Activated CD4-positive, alpha-beta T cell treated with anti-CD3 and anti-CD28 coated beads for 24 hours (primary cell): Measurements from ENCODE around the gene ANO1.

Experiments
- DNase-seq, 2 donors: peaks; one replicate each; pipeline ENCODE4 v3.0.0-alpha.2; 2020; ENCODE audit warnings: low read depth in 2 of 2

Gene ANO1

DNA sequence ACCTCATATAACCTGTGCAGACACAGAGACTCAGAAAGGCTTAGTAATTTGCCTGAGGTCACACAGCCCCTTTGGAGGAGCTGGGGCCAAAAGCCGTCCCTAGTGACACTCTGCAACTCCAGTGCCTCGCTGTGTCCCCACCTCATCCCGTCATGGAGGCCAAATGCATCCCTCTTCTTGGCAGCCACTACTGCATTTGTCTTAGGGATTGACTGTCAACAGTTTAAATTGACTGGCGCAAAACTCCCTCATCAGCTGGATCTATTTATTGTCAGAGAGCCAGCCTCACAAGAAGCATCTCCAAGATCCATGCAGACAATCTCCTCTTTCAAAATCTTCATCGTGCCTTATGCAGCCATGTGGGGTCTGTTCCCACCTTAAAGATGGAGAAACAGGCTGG lies 35.7 kb downstream of the ANO1 start:
- DNase-seq = no peak

DNA sequence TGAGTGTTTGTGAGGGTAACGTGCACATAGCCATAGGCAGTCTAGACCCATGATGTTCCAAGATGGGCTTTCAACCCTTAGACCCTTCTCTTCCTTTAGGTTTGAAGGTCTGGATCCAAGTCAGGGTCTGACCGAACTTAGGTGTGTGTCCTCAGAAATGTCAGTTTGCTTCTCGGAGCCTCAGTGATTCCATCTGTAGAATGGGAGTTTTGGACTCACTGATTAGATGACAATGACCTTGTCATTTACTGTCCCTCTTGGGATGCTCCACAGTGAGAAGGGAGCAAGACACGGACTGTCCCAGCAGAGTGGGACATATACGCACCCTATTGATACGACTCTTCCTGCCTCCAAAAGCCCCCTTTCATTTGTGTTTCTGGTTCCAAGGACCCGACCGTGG lies 37.7 kb downstream of the ANO1 start:
- DNase-seq = no peak

DNA sequence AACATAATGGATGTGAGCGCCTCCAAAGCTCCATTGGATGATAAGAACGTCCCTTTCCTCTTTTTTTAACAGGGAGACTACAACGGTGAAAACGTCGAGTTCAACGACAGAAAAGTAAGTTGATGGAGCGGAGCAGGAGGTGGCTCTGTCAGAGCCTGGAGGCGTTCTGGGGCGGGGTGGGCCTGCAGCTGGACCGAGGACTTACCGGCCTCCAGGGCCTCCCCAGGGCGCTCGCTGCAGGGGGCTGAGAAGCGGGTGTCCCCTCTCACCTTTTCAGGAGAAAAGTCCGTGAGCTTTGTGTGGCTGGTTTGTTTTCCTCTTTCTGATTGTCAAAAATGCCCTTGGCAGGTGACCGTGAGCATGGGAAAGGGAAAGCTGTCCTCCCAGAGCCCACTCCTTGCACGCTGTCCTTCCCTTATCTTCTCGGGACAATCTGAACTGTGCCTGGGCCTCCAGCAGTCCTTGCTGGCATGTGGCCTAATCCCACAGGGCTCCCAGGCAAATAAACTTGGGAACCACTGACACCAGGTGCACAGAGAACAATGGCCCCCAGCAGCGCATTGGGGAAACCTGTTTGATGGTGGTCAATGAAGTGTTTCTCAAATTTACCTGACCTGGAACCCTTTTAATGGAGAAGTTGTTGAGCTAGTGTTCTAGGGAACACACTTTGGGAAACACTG lies 38.4 kb downstream of the ANO1 start:
- no peak for DNase-seq

DNA sequence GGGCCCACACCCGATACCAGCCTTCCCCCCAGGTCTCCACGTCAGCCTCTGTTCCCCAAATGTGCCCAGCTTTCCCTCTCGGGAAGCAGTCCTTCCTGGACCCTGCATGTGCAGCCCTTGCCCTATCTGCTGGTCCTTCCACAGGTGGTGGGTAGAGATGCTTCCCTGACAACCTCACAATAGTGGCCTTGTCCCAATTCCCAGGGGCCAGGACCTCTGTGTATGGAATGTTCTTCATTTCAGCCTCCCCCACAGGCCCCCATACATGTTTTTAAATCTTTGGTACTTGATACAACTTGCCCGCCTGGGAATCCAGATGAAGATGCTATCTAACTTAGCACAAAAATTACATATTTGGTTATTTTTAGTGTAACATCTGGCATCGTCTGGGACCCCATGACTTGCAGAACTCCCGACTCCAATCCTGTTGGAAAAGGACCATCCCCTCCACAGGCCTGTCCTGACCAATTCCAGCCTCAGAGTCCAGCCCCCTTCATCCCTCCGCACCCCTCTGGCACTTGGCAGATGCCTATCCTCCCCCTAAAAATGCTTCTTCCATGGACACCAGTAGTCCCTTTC lies 39.5 kb downstream of the ANO1 start:
- no peak for DNase-seq

DNA sequence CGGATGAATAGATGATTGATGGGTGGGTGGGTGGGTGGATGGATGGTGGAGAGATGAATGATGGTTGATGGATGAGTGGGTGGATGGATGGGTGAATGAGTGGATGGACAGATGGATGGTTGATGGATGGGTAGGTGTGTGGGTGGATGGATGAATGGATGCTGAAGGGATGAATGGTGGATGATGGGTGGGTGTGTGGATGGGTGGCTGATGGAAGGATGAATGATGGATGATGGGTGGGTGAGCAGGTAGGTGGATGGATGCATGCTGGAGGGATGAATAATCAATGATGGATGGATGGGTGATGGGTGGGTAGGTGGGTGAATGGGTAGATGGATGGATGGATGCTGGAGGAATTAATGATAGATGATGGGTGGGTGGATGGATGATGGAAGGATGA lies 40.5 kb downstream of the ANO1 start:
- no peak for DNase-seq

DNA sequence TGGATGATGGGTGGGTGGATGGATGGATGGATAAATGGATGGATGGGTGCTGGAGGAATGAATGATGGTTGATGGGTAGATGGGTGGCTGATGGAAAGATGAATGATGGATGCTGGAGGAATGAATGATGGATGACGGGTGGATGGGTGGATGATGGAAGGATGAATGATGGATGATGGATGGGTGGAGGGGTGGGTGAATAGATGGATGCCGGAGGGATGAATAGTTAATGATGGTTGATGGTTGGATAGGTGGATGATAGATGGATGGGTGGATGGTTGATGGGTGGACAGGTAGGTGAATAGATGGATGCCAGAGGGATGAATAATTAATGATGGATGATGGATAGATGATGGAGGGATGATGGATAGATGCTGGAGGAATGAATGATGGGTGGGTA lies 41.4 kb downstream of the ANO1 start:
- no peak for DNase-seq

DNA sequence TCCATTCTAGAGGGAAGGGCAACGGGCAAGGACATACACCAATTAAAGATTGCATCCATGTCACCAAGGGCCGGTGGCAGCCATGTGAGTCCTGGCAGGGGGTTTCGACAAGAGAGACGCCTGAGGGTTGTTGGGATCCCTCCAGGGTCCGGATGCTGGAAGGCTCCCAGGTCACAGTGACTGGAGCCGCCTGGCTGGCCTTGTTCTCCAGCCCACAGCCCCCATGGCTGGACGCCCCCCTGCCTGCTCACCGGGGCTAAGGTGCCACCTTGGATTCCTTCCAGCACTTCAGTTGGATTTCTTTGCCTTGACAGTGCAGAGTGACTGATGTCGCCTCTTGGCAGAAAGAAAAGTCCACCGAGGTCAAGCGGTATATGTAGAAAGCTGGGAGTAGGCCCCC lies 42.6 kb downstream of the ANO1 start:
- DNase-seq = no peak

DNA sequence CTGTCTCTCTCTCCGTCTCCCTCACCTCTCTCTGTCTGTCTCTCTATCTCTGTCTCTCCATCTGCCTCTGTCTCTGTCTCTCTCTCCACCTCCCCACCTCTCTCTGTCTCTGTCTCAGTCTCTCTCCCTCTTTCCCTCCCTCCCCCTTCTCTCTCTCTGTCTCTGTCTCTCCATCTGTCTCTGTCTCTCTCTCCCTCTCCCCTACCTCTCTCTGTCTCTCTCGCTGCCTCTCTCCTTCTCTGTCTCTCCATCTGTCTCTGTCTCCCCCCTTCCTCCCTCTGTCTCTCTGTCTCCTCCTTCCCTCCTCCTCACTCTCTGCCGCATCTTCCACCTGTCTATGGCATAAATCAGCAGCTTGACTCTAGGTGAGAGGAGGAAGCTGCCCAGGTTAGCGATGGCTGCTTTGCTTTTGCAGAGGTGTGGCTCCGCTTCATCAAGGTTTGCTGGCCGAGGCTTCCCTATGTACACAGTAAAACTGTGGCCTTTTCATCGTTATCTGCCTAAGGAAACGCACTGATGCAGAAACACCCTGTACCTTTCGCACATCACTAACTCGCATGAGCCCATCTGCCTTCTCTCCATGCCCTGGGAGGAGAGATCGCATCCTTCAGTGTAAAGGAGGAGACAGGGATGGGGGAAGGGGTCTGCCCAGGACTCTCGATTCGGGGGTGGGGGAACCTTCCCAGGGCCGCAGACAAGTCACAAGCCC lies 44.5 kb downstream of the ANO1 start:
- no peak for DNase-seq

DNA sequence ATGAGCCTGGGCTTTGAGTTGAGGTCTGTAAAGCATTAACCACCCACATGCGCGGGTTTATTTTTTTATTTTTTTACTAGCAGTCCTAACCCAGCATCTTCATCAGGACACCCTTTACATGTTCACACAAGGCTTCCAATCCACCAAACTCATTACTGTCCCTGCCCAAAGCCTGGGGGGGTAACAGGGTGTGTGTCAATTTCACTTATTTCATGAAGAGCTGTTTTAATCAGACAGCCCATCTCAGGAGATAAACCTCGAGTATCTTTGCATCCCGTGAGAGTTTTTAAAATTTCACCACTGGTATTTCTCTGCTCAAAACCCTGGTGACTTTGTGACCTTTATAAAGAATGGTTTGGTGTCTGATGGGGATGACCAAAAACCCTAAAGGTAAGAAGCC lies 45.6 kb downstream of the ANO1 start:
- no peak for DNase-seq

DNA sequence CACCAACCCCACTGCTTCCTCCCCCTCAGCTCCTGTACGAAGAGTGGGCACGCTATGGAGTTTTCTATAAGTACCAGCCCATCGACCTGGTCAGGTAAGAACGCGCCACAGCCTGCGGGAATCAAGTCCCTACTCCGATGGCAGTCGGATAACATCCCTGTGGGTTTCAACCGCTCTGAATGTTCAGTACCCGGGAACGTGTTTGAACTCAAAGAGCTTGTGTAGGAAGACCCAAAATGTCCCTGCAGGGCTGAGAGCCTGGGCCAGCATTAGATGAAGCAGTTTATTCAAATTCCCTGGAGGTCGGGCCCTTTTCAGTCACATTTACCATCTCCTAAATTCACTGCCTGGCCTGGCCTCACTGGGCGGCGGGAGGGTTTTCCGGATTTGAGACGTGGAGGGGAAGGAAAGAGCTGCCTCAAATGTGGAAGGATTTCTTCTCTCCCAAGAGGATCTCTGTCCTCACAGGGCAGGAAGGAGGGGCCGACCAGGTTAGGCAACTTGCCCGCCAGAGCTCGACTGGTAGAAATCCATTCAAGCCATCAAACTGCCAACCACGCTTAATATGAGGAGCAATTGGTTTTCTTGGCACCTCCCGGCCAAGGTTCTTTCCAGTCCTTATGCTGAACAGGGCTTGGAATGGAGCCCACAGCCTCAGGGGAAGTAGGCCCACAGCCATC lies 46.3 kb downstream of the ANO1 start:
- DNase-seq = no peak

DNA sequence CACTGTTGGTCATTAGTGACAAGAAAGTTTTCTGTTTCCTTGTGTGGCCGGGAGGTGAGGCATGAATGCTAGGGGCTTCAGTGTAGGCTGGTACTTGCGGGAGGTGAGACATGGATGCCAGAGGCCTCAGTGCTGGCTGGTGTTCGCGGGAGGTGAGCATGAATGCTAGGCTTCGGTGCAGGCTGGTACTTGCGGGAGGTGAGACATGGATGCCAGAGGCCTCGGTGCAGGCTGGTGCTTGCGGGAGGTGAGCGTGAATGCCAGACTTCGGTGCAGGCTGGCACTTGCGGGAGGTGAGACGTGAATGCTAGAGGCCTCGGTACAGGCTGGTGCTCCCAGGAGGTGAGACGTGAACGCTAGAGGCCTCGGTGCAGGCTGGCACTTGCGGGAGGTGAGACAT lies 48.4 kb downstream of the ANO1 start:
- no peak for DNase-seq

DNA sequence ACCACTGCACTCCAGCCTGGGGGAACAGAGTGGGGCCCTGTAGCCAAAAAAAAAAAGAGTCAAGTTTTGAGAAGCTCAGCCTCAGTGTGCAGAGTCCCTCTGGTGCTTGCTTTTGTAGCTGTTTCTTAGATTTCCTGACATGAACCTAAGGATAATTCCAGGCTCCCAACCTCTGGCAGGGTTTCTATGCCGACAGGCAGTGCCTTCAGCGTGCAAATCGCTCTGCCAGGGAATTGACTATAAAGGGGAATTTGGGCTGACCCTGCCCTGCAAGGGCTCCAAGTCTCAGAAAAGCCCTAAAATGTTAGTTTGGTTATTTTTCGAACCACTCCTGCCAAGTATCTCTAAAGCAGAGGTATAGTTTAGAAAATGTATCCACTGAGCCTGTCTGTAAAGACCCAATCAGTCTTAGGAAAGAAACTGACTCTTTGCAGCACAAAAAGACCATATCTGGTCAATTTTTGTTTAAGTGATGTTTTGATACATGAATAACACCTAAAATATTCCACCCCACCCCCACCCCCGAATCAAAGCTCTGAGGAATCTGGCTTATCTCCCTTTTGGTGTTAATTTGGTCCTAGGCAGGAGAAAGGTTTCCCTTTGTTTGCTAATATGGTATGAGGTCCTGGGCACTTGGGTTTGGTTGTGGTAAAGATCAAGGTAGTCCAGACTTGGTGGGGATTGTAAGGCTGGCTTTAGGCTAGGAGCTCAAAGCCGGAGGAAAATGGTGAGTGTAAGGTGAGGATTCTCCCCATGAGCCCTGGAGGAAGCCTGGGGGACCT lies 49.7 kb downstream of the ANO1 start:
- no peak for DNase-seq

DNA sequence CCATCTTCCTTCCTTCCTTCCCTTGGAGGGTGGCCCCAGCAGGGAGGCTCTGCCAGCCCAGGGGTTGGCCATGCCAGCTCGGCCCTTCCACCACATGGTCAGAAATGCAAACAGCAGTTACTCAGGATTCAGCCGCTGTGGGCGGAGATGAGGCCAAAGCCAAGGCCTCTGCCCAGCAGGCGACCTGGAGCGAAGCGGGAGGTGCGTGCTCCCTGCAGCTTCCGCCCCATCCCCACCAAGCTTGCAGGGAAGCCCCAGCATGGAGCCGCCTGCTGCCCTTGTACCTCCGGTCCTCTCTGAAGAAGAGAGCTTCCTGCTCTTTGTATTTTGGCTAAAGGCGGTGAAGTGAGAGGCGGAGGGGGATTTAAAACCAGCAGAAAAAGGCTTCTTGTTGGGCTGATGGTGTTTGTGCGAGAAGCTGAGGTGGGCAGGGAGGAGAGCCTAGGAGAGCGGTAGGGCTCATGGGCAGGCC lies 50.4 kb downstream of the ANO1 start:
- no peak for DNase-seq

DNA sequence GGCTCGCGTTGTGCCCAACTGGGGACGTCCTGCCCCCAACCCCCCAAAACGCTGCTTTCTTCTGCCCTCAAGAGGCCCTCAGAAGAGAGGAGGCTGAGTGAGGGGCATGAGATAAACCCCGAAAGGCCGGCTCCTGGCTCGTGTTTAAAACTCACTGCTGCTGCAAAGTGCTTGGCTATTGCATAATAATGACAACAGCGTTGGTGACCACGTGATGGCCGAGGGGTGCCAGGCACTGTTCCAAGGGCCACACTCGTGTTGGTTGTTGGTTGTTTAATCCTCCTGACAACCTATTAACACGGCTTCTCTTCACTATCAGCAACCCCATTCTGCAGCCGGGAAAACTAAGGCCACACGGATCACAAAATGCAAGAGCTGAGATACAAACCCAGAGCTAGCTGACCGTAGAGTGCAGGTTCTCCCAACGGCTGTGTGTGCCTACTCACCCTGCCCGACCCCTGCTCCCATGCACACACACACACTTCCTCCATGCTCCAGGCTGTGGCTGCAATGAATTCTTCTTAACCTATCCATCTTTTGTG lies 51.0 kb downstream of the ANO1 start:
- DNase-seq = no peak

DNA sequence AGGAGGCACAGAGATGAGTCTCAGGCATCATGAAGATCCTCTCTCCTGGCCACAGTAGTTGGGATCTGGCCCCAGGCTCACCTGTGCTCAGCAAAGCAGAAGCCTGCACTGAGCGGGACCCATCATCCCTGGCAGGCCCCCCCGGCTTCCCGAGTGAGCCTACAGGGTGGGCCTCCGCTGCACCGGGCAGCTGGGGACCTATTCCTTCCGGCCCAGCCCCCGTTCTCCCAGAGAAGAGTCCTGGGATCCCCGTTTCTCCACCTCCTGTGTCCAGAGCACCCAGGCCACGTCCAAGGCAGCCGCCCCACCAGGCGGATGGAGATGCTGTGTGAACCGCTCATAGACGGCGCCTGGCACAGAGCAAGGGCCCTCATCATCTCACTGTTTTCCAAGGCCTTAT lies 52.5 kb downstream of the ANO1 start:
- DNase-seq = no peak

DNA sequence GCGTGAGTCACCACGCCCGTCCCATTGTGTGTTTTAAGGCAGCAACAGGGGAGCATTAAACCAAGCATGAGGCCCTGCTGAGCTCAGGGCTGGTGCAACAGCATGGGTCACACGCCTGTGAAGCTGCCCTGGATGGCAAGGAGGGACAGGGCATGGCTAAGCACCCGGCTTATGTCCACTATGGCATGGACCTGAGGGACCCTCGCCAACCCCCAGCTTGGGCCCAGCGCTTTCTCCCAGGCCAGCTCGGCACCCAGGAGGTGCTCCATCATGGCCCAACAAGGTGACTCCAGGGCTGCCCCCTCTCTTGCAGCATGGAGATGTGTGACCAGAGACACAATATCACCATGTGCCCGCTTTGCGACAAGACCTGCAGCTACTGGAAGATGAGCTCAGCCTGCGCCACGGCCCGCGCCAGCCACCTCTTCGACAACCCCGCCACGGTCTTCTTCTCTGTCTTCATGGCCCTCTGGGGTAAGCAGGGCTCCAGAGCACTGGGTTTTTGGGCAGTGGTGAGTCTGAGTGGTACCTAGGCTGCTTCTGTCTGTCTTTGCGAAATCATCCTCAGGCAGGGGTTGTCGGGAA lies 53.6 kb downstream of the ANO1 start:
- DNase-seq = no peak

DNA sequence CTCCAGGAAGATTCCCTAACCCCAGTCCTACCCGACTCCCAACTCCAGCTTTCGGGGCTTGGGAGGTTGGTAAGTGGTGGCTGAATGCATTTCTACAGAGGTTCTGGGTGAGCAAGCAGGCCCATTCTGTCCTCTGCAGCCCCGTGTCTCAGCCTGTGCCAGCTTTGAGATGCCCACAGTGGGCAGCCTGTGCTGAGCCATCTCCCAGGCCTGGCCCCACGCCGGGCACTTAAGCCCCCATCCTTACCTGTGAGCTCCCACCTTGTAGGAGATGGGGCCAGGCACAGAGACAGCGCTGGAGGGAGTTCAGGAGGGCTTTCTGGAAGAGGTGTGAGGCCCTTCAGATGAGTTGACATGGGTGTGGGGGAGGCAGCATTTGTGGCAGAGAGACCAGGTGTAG lies 54.5 kb downstream of the ANO1 start:
- no peak for DNase-seq

DNA sequence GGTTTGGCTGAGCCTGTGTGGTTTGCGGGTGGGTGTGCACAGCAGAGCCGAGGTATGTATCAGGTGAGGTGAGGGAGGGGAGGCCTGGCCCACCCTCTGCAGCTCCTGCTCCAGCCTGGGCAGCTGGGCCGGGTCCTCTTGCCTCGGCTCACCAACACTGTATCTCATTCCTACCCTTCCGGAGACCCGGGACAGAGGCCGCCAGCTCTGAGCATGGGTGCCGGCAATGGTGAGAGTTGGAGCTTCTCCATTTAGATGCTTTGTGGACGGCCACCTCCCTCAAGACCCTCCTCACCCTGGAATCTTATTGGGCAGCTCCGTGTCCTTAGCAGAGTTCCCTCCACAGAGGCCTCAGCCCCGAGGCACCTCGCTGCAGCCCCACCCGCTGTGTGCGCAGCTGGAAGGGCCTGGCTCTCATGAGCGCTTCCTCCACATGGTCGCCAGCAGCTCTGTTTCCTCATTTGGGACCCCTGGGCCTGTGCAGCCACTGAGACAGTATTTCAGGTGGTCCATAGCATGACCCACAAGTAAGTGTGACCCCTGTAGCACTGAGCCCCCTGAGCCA lies 55.7 kb downstream of the ANO1 start:
- no peak for DNase-seq

DNA sequence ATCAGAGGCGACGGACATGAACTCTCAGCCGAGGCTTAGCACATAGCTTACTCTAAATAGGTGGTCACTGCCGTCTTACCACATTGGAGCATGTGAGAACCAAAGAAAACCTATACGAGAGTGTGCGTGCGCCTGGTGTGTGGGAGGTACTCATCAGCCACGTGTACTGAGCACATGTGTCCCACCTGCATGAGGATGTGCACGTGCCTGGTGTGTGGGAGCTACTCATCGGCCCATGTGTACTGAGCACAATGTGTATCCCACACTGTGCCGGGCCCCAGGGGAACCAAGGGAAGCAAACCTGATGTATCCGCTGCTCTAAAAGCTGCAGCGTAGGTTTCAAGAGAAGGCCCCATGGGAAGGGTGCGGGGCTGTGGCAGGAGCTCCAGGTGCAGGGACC lies 56.4 kb downstream of the ANO1 start:
- DNase-seq = no peak

DNA sequence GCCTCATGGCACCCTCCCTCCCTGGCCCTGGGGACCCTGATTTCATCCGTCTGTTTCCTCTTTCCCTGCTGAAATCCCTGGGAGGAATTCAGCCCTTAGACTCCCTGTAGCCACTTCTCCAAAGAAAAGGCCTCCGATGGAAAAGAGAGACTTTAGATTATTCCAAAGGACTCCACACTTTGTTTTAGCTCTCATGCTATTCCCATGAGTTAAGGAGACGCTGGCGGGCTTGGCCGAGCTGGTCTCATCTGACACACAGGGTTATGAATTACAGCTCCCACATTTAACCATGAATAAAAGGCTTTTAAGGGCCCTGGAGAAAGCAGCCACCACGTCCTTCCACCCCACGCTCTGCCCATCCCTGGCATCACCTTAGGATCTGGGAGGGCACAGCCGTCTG lies 57.0 kb downstream of the ANO1 start:
- no peak for DNase-seq

DNA sequence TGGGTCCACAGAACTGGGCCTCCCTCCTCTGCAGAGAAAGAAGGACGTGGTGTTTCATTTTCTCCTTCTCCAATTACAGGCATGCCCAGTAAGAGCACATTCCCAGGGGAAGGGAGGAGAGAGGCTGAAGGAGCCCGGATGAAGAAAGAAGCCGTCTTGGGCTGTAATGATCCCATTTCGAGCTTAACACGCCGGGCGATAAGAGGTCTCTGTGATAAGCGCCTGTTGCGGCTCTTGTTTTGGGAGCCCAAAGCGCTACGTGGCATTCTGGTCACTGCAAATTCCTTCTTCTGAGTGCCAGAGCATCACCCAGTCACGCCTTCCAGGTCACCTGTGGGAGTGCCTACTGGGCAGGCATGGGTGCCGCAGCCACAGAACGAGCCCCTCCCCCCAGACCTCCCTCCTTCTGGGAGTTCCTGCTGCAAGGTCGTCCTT lies 57.5 kb downstream of the ANO1 start:
- DNase-seq = no peak
